PC-9 (cell line): ENCODE results near the gene PARP4.
"Not testable (repeated sequence)": the region's sequence is repeated elsewhere in the genome, so short reads cannot be mapped to it uniquely, and the experiment has no call there.

Experiments used
- CTCF ChIP-seq: fragments of 200-600 bp; sonication (generic); conservative IDR thresholded peaks from 2 replicates; pipeline ENCODE4 v1.6.1; 2017; ENCODE audit warnings: mixed run types, antibody characterized with exemption, mild to moderate bottlenecking, moderate library complexity
- EZH2 ChIP-seq: fragments of 200-600 bp; sonication (generic); IDR thresholded peaks from 2 replicates; pipeline ENCODE4 v1.8.0; 2017; ENCODE audit warnings: antibody characterized with exemption, low read depth

- TF ChIP-seq CTCF, EZH2: not testable (repeated sequence)
These were observed 29.1 kb upstream of the PARP4 start for GRCh38 chr13:24541476-24542352.
